PC-3 (cell line): Measurements from ENCODE around the gene MCCC1.

ENCODE experiments used
- EZH2phosphoT487 ChIP-seq: fragments of 300-600 bp; sonication (generic); IDR thresholded peaks from 2 replicates; pipeline ENCODE4 v1.6.1; 2018; ENCODE audit warnings: mild to moderate bottlenecking, antibody characterized with exemption, low read length, borderline replicate concordance
- TF ChIP-seq, protein P1 (sequence below): fragments of 300-600 bp; sonication (generic); conservative IDR thresholded peaks from 2 replicates; pipeline ENCODE4 v1.5.1; 2017; ENCODE audit warnings: antibody characterized with exemption, low read depth, mild to moderate bottlenecking, low read length

DNA sequence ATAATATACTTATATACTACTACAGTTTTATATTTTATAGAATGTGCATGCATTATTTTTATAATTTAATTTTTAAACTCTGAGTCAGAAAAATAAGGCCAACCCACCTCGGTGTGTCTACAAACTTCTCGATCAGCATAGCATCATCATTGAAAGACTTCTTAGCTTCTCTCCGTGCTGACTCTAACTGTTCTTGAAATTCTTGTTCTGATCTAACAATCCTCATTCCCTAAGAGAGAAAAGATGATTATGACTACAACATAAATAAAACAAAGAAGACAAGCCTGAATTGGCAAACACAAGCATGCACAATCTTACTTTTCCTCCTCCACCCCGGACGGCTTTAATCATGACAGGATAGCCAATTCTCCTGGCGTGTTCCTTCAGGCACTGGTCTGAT lies 28.4 kb downstream of the MCCC1 start:
- TF ChIP-seq EZH2phosphoT487: no peak
- TF ChIP-seq, protein P1, sequence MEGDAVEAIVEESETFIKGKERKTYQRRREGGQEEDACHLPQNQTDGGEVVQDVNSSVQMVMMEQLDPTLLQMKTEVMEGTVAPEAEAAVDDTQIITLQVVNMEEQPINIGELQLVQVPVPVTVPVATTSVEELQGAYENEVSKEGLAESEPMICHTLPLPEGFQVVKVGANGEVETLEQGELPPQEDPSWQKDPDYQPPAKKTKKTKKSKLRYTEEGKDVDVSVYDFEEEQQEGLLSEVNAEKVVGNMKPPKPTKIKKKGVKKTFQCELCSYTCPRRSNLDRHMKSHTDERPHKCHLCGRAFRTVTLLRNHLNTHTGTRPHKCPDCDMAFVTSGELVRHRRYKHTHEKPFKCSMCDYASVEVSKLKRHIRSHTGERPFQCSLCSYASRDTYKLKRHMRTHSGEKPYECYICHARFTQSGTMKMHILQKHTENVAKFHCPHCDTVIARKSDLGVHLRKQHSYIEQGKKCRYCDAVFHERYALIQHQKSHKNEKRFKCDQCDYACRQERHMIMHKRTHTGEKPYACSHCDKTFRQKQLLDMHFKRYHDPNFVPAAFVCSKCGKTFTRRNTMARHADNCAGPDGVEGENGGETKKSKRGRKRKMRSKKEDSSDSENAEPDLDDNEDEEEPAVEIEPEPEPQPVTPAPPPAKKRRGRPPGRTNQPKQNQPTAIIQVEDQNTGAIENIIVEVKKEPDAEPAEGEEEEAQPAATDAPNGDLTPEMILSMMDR: no peak
